GM12878 (cell line): ENCODE data around the gene GDI2. TPM values are rescaled to one million over a fixed set of nuclear protein-coding genes. Genes with fewer than 3 reads are reported as not detected.
A peak's percentile ranks its signal among the peaks of the same experiment; 100 is the strongest.

Experiments
- ATAC-seq: fragments of 200-7000 bp; cut with Tn5 transposase; 3 replicates; pipeline ENCODE4 v1.9.1; 2020; ENCODE audit warnings: mild to moderate bottlenecking, moderate library complexity
- BruUV-seq: library from RNA; stranded (reverse); fragments of 400-500 nt; replicated peaks from 2 replicates; lab custom pipeline; 2021; lab: Mats Ljungman, UMichigan
- CTCF ChIA-PET: fragments of 300-600 bp; sonication (Branson Sonifier 250); formaldehyde crosslinking; extraction: SDS; loops from one replicate; lab custom pipeline; 2021; ENCODE audit warnings: inconsistent platforms; lab: Yijun Ruan, JAX
- POLR2A ChIA-PET: fragments of 350-600 bp; formaldehyde crosslinking; extraction: SDS; loops from one replicate; lab custom pipeline; 2021; ENCODE audit warnings: inconsistent platforms; lab: Charles Lee
- RAD21 ChIA-PET: fragments of 300-600 bp; sonication (Branson Sonifier 250); formaldehyde crosslinking; loops from one replicate; lab custom pipeline; 2023; ENCODE audit warnings: antibody characterized with exemption; ENCODE audit not compliant: unreplicated experiment; lab: Charles Lee
- SMC1A ChIA-PET: fragments of 300-600 bp; sonication (Branson Sonifier 250); formaldehyde crosslinking; loops from one replicate; lab custom pipeline; 2023; ENCODE audit not compliant: unreplicated experiment, uncharacterized antibody; lab: Charles Lee
- DNase-seq: peaks from one replicate; pipeline ENCODE4 v3.0.0-alpha.2; 2011; ENCODE audit warnings: low read depth, low spot score
- FAIRE-seq: peaks from 3 replicates; lab custom pipeline; 2011; peaks lifted over from hg19 to GRCh38; lab: Jason Lieb, UNC
- H2AFZ ChIP-seq: 2 replicates; pipeline ENCODE4 v1.6.0; 2011; ENCODE audit warnings: low read depth, low read length, control low read depth; ENCODE audit not compliant: control insufficient read depth
- H3K27ac ChIP-seq: 2 replicates; pipeline ENCODE4 v1.5.1; 2011; ENCODE audit warnings: control low read depth; ENCODE audit not compliant: control insufficient read depth, insufficient read depth
- H3K27me3 ChIP-seq, 2 experiments: replicated peaks in 1 of 2; 2 replicates each; pipeline versions ENCODE4 v1.6.0 to v1.6.1; 2011; ENCODE audit warnings: low read length in 1 of 2; ENCODE audit not compliant: control insufficient read depth in 2 of 2, insufficient read depth in 2 of 2
- H3K36me3 ChIP-seq, 2 experiments: 2 replicates each; pipeline ENCODE4 v1.5.1; 2011; ENCODE audit warnings: low read length in 1 of 2; ENCODE audit not compliant: control insufficient read depth in 2 of 2, insufficient read depth in 2 of 2
- H3K4me1 ChIP-seq: 2 replicates; pipeline ENCODE4 v1.6.1; 2011; ENCODE audit warnings: mild to moderate bottlenecking, low read length, moderate library complexity, mixed read lengths; ENCODE audit not compliant: control insufficient read depth, insufficient read depth
- H3K4me2 ChIP-seq: 2 replicates; pipeline ENCODE4 v1.6.0; 2011; ENCODE audit warnings: control low read depth; ENCODE audit not compliant: control insufficient read depth, insufficient read depth
- H3K4me3 ChIP-seq: fragments of 200-600 bp; sonication (generic); 2 replicates; pipeline ENCODE4 v1.5.1; 2016
- H3K79me2 ChIP-seq: 2 replicates; pipeline ENCODE4 v1.6.0; 2011; ENCODE audit warnings: low read length; ENCODE audit not compliant: control insufficient read depth, insufficient read depth
- H3K9ac ChIP-seq: 2 replicates; pipeline ENCODE4 v1.8.0; 2011; ENCODE audit warnings: low read length, control low read depth, mixed read lengths; ENCODE audit not compliant: control insufficient read depth, insufficient read depth
- H3K9me3 ChIP-seq: replicated peaks from 3 replicates; pipeline ENCODE4 v1.5.1; 2011; ENCODE audit warnings: mild to moderate bottlenecking, low read length; ENCODE audit not compliant: control insufficient read depth, insufficient read depth
- H4K20me1 ChIP-seq: 2 replicates; pipeline ENCODE4 v1.6.0; 2011; ENCODE audit not compliant: control insufficient read depth, insufficient read depth
- BACH1 ChIP-seq: fragments of 450-650 bp; IDR thresholded peaks from 2 replicates; pipeline ENCODE4 v1.6.1; 2017; ENCODE audit warnings: mild to moderate bottlenecking, borderline replicate concordance
- CBX5 ChIP-seq: sonication (generic); IDR thresholded peaks from 2 replicates; pipeline ENCODE4 v1.6.1; 2016; ENCODE audit warnings: low read depth, moderate library complexity, mild to moderate bottlenecking, inconsistent platforms
- MTA3 ChIP-seq: IDR thresholded peaks from 2 replicates; pipeline ENCODE4 v1.6.1; 2012; ENCODE audit warnings: low read length, inconsistent platforms, borderline replicate concordance
- SMC3 ChIP-seq: IDR thresholded peaks from 2 replicates; pipeline ENCODE4 v1.6.1; 2011; ENCODE audit warnings: low read length, improper control_type of control experiment, borderline replicate concordance
- WGBS: methylation state at CpG from one replicate; pipeline ENCODE4 v1.1.6; 2016; ENCODE audit warnings: low lambda C conversion rate; ENCODE audit not compliant: insufficient replicate concordance, insufficient coverage; ENCODE audit errors: missing lambda C conversion rate; 5-methylcytosine and 5-hydroxymethylcytosine counted together
- in situ Hi-C: fragments of 300-500 bp; cut with MboI; formaldehyde crosslinking; loops from 9 replicates; pipeline ENCODE4 v1.14.3; 2018; ENCODE audit warnings: mixed read lengths
- intact Hi-C: fragments of 100-400 bp; cut with micrococcal nuclease; formaldehyde crosslinking; loops from one replicate; pipeline ENCODE4 v1.14.2; 2022; ENCODE audit not compliant: unreplicated experiment
- polyA plus RNA-seq, 11 experiments: library from polyadenylated mRNA; depleted of rRNA in 4 of 11; unstranded in 6 of 11; stranded (reverse) in 5 of 11; fragments of >200 nt; fragmentation: Nextera tagmentation in 4 of 11; fragmentation: Illumina TruSeq in 1 of 11; extraction: Ambion mirVana in 4 of 11; extraction: Trizol in 1 of 11; gene quantifications; 1 replicate in 1 of 11; 2 replicates in 10 of 11; pipeline versions ENCODE4 v1.2.1 to v1.2.3, GENCODE V29; 2011 to 2016; ENCODE audit warnings: inconsistent platforms in 2 of 11, missing spikeins in 2 of 11, low read depth in 1 of 11
- total RNA-seq, 4 experiments: library from RNA; depleted of rRNA in 3 of 4; stranded (reverse); fragments of >200 nt in 3 of 4; fragmentation: Illumina TruSeq in 1 of 4; extraction: Trizol in 1 of 4; gene quantifications; 2 replicates each; pipeline versions ENCODE4 v1.2.1 to v1.2.3, GENCODE V29; 2013 to 2021
- TF ChIP-seq, protein P1 (sequence below): fragments of 450-650 bp; IDR thresholded peaks from 2 replicates; pipeline ENCODE4 v1.6.1; 2016; ENCODE audit warnings: mild to moderate bottlenecking

The GDI2 gene
- total and polyA plus RNA-seq, 10 of the 15 experiments (the other 5 are each of a cell fraction or from before 2014, with no cell fraction given): 261 to 395 (median 276) TPM

DNA sequence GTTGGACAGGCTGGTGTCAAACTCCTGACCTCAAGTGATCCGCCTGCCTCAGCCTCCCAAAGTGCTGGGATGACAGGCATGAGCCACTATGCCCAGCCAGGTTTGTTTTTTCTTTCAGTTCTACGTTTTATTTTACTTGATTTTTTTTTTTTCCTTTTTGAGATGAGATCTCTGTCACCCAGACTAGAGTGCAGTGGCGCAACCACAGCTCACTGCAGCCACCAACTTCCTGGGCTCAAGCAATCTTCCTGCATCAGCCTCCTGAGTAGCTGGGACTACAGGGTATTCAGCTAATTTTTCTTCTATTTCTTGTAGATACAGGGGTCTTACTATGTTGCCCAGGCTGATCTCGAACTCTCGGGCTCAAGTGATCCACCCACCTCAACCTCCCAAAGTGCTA, 24.3 kb downstream of the GDI2 start (continued):
- TF ChIP-seq, protein P1, sequence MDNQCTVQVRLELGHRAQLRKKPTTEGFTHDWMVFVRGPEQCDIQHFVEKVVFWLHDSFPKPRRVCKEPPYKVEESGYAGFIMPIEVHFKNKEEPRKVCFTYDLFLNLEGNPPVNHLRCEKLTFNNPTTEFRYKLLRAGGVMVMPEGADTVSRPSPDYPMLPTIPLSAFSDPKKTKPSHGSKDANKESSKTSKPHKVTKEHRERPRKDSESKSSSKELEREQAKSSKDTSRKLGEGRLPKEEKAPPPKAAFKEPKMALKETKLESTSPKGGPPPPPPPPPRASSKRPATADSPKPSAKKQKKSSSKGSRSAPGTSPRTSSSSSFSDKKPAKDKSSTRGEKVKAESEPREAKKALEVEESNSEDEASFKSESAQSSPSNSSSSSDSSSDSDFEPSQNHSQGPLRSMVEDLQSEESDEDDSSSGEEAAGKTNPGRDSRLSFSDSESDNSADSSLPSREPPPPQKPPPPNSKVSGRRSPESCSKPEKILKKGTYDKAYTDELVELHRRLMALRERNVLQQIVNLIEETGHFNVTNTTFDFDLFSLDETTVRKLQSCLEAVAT: no peak
- TF ChIP-seq MTA3: no peak
- no peak for TF ChIP-seq BACH1

DNA sequence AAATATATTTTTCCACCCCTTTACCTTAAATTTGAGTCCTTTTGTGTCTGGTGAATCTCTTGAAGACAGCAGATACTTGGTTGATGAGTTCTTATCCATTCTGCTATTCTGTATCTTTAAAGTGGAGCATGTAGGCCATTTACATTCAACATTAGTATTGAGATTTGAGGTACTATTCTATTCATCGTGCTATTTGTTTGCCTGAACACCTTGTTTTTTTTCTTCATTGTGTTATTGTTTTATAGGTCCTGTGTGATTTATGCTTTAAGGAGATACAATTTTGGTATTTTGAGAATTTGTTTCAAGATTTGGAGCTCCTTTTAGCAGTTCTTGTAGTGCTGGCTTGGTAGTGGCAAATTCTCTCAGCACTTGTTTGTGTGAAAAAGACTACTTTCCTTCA, 29.9 kb downstream of the GDI2 start:
- no peak for ATAC-seq
- BruUV-seq: no TSS peak
- DNase-seq: no peak
- ChIA-PET CTCF (interaction anchor here (0.6 to 0.8 kb wide), 2 partner anchors 21 to 81 kb away, joined by 3 to 5 read pairs; no protein-coding TSS in a partner anchor), SMC1A (interaction anchor here (0.8 to 1.3 kb wide), 3 partner anchors 10 to 23 kb away, joined by 3 to 4 read pairs (median 4); no protein-coding TSS in a partner anchor), RAD21 (interaction anchor here (1.2 to 2.0 kb wide), 2 partner anchors 27 to 57 kb away, joined by 3 to 7 read pairs; no protein-coding TSS in a partner anchor)
- in situ Hi-C loops: no loop called here
- 100% methylated on average over 1 of the region's 1 CpG for WGBS
- no peak overlapping the region for H3K4me3 ChIP-seq
- peaks cover 2% of the 10 kb centered on the region; the same call in 2 of the 3 replicates for H3K9me3 ChIP-seq
- H3K4me1 ChIP-seq: no peaks in the 10 kb centered on the region
- no peak for TF ChIP-seq SMC3
- TF ChIP-seq CBX5: peak; percentile 35; the same call in 1 of the 2 replicates
- TF ChIP-seq, all 136 proteins: peak for 1
- no peak for FAIRE-seq
- POLR2A ChIA-PET: no interaction called here
- Histone ChIP-seq H3K9ac (no peak overlapping the region), H3K36me3 (peaks cover 9 to 45% of the 10 kb centered on the region in 2 experiments), H4K20me1 (no peaks in the 10 kb centered on the region), H3K4me2 (no peak overlapping the region), H2AFZ (no peak overlapping the region), H3K79me2 (peaks cover 33% of the 10 kb centered on the region), H3K27ac (no peak overlapping the region), H3K27me3 (no peaks in the 10 kb centered on the region)
- intact Hi-C loops: no loop called here
